Measurements from ENCODE around the gene TSPAN13. TPM values are rescaled to one million over a fixed set of nuclear protein-coding genes. Genes with fewer than 3 reads are reported as not detected.

Gene TSPAN13
- total RNA-seq, 1 experiment from 2014 or later = 32.7 TPM

GRCh38 chr7:16795624-16796023 lies 42.1 kb downstream of the TSPAN13 start (continued):
- TF ChIP-seq FOXP4 (CRISPR knock-in tag; IDR thresholded peaks at IDR 0.05) (no peak), MYBL2 (CRISPR knock-in tag; IDR thresholded peaks at IDR 0.05) (no peak), FOXK1 (CRISPR knock-in tag; IDR thresholded peaks at IDR 0.05) (no peak), ZNF396 (CRISPR knock-in tag; IDR thresholded peaks at IDR 0.05; ENCODE audit: borderline replicate concordance) (no peak), NR1H2 (CRISPR knock-in tag; IDR thresholded peaks at IDR 0.05) (no peak), ATF3 (CRISPR knock-in tag; conservative IDR thresholded peaks at IDR 0.05) (no peak), ZNF512 (CRISPR knock-in tag; IDR thresholded peaks at IDR 0.05; ENCODE audit: borderline replicate concordance) (no peak)

- POLR2A ChIA-PET = no interaction called here
- ATAC-seq (peak; percentile 83), DNase-seq (ENCODE audit: low spot score) (no peak)
- no peaks in the 10 kb centered on the region for H3K9me3 Mint-ChIP-seq
- H3K36me3 Mint-ChIP-seq = no peaks in the 10 kb centered on the region
- no peak for TF ChIP-seq OVOL2 (CRISPR knock-in tag; IDR thresholded peaks at IDR 0.05; ENCODE audit: borderline replicate concordance)
- no peak for TF ChIP-seq CDX4 (CRISPR knock-in tag; IDR thresholded peaks at IDR 0.05; ENCODE audit: borderline replicate concordance)
- no peak for TF ChIP-seq IRF2 (CRISPR knock-in tag; IDR thresholded peaks at IDR 0.05; ENCODE audit: borderline replicate concordance, low read depth)
- no peak for TF ChIP-seq RELA (CRISPR knock-in tag; IDR thresholded peaks at IDR 0.05; ENCODE audit: borderline replicate concordance)
- TF ChIP-seq SP1 (CRISPR knock-in tag; conservative IDR thresholded peaks at IDR 0.05) = no peak
- no peak for TF ChIP-seq ZNF512 (CRISPR knock-in tag; IDR thresholded peaks at IDR 0.05; ENCODE audit: borderline replicate concordance)
- no peak for TF ChIP-seq MLX (CRISPR knock-in tag; IDR thresholded peaks at IDR 0.05)
- TF ChIP-seq ZBTB43 (CRISPR knock-in tag; IDR thresholded peaks at IDR 0.05) = no peak
- TF ChIP-seq NR3C1 (CRISPR knock-in tag; conservative IDR thresholded peaks at IDR 0.05; ENCODE audit: low read depth) = no peak
- no peak for TF ChIP-seq ZNF232 (CRISPR knock-in tag; IDR thresholded peaks at IDR 0.05)
- TF ChIP-seq ZNF416 (CRISPR knock-in tag; IDR thresholded peaks at IDR 0.05) = no peak
- TF ChIP-seq ZSCAN18 (CRISPR knock-in tag; IDR thresholded peaks at IDR 0.05) = no peak
- TF ChIP-seq ERG (CRISPR knock-in tag; IDR thresholded peaks at IDR 0.05) = no peak
- TF ChIP-seq NFATC4 (CRISPR knock-in tag; IDR thresholded peaks at IDR 0.05) = no peak
- TF ChIP-seq USF1 (CRISPR knock-in tag; IDR thresholded peaks at IDR 0.05) = no peak
- TF ChIP-seq SMAD4 (CRISPR knock-in tag; IDR thresholded peaks at IDR 0.05) = no peak
- TF ChIP-seq ZNF121 (CRISPR knock-in tag; IDR thresholded peaks at IDR 0.05) = no peak
- H3K4me1 Mint-ChIP-seq = peaks cover 18% of the 10 kb centered on the region
- H3K27ac Mint-ChIP-seq = no peak overlapping the region
- H3K27me3 Mint-ChIP-seq (ENCODE audit: low read depth) = no peaks in the 10 kb centered on the region
- no peak overlapping the region for H3K4me3 Mint-ChIP-seq
- CTCF ChIA-PET = interaction anchor here (0.6 to 2.3 kb wide), 16 partner anchors 20 to 850 kb away, joined by 3 to 20 read pairs (median 4); no protein-coding TSS in a partner anchor
Observed at GRCh38 chr7:16801111-16801542, 47.6 kb downstream of the TSPAN13 start.

Measured in WTC11 (cell line).